ENCODE results near the gene USP10.

Gene USP10

GRCh38 chr16:84790301-84790700, 90.5 kb downstream of the USP10 start:
- no peak overlapping the region for H3K4me3 ChIP-seq (ENCODE audit: low read depth, low read length)
- TF ChIP-seq, protein P1, sequence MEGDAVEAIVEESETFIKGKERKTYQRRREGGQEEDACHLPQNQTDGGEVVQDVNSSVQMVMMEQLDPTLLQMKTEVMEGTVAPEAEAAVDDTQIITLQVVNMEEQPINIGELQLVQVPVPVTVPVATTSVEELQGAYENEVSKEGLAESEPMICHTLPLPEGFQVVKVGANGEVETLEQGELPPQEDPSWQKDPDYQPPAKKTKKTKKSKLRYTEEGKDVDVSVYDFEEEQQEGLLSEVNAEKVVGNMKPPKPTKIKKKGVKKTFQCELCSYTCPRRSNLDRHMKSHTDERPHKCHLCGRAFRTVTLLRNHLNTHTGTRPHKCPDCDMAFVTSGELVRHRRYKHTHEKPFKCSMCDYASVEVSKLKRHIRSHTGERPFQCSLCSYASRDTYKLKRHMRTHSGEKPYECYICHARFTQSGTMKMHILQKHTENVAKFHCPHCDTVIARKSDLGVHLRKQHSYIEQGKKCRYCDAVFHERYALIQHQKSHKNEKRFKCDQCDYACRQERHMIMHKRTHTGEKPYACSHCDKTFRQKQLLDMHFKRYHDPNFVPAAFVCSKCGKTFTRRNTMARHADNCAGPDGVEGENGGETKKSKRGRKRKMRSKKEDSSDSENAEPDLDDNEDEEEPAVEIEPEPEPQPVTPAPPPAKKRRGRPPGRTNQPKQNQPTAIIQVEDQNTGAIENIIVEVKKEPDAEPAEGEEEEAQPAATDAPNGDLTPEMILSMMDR (conservative IDR thresholded peaks at IDR 0.05; ENCODE audit: low read depth, low read length): no peak
- no peak for DNase-seq (ENCODE audit: low read depth)

DNA sequence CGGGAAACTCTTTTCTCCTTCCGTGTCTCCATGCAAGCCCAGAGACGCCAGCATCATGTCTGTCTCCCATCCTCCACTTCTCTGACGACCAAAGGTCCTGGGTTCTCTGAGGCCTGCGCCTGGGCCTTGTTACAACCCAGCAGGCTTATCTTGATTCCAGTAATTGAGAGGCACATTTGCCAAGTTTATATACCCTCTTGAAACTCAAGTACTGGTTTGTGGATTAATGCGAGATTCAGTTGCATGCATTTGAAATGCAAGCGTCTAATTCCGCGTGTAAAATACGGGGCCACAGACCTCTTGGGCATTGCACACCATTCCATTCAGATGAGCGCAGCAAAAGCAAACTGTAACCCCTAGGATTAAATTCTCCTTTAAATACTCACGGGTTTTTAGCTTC, 91.3 kb downstream of the USP10 start:
- H3K4me3 ChIP-seq (ENCODE audit: low read depth, low read length): no peak overlapping the region
- DNase-seq (ENCODE audit: low read depth): no peak
- TF ChIP-seq, protein P1 (conservative IDR thresholded peaks at IDR 0.05; ENCODE audit: low read depth, low read length): no peak

DNA sequence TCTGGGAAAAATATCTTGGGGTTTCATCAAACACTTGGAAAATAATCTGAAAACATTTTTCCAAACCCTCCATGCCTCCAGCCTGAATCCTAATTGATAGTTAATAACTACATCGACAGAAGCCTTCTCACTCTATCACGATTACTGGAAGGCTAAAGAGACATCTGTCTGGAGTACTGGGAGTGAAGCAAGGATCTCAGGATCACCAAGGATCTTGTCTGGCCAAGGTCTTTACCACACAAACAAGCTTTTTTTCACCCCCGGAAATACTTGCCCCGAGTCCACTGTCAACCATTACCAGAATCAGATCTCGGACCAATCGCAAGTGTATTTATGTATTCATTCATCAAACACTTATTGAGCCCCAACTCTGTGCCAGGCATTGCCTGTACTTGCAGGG, 91.7 kb downstream of the USP10 start:
- TF ChIP-seq, protein P1 (conservative IDR thresholded peaks at IDR 0.05; ENCODE audit: low read depth, low read length): no peak
- no peak for DNase-seq (ENCODE audit: low read depth)
- H3K4me3 ChIP-seq (ENCODE audit: low read depth, low read length): no peak overlapping the region

DNA sequence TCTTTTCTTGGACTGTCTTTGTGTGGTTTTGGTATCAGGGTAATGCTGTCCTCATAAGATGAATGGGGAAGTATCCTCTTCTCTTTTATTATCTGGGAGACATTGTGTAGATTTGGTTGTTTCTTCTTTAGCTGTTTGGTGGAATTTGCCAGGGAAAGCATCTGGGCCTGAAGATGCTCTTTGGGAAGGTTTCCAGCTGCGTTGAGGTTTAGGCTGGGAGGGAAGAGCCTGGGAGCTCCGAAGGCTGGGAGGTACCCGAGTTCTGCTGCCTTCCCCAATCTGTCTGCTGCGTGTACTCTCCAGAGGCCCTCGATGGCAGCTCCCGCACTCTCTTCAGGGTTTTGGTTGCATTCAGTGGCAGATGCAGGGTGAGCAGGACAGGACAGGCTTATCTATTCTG, 94.4 kb downstream of the USP10 start:
- H3K4me3 ChIP-seq (ENCODE audit: low read depth, low read length): no peak overlapping the region
- DNase-seq (ENCODE audit: low read depth): no peak
- TF ChIP-seq, protein P1 (conservative IDR thresholded peaks at IDR 0.05; ENCODE audit: low read depth, low read length): no peak

- TF ChIP-seq, protein P1 (conservative IDR thresholded peaks at IDR 0.05; ENCODE audit: low read depth, low read length): no peak
- H3K4me3 ChIP-seq (ENCODE audit: low read depth, low read length): no peak overlapping the region
- no peak for DNase-seq (ENCODE audit: low read depth)
Observed at GRCh38 chr16:84794626-84795025, 94.8 kb downstream of the USP10 start.

- DNase-seq (ENCODE audit: low read depth): peak; percentile 95
- H3K4me3 ChIP-seq (ENCODE audit: low read depth, low read length): peak overlapping the region; percentile 35
- TF ChIP-seq, protein P1 (conservative IDR thresholded peaks at IDR 0.05; ENCODE audit: low read depth, low read length): no peak
Observed at GRCh38 chr16:84795329-84796053, 95.7 kb downstream of the USP10 start.

Data from choroid plexus epithelial cell (primary cell).